Gastrocnemius medialis (tissue), 4 donors: Measurements from ENCODE around the gene FBN2.

ENCODE experiments used
- CTCF ChIP-seq, 5 experiments: fragments of 450-650 bp in 3 of 5; fragments of 200-600 bp in 2 of 5; sonication (generic) in 2 of 5; IDR thresholded peaks in 4 of 5; conservative IDR thresholded peaks in 1 of 5; 1 replicate in 4 of 5; 2 replicates in 1 of 5; pipeline ENCODE4 v1.5.1; 2016 to 2019; ENCODE audit warnings: antibody characterized with exemption in 5 of 5, mild to moderate bottlenecking in 3 of 5, moderate library complexity in 3 of 5
- POLR2A ChIP-seq, 2 donors: fragments of 450-650 bp; IDR thresholded peaks; one replicate each; pipeline ENCODE4 v1.6.1; 2017; ENCODE audit warnings: antibody characterized with exemption in 2 of 2, mild to moderate bottlenecking in 2 of 2, moderate library complexity in 2 of 2

GRCh38 chr5:128274441-128274840 is 263.6 kb downstream of the FBN2 start:
- no peak for TF ChIP-seq CTCF (IDR thresholded peaks at IDR 0.05 in 4 of 5, conservative IDR thresholded peaks at IDR 0.05 in 1 of 5)
- TF ChIP-seq POLR2A (IDR thresholded peaks at IDR 0.05) = no peak
